Measurements from ENCODE around the gene CEP83. TPM values are rescaled to one million over a fixed set of nuclear protein-coding genes. Genes with fewer than 3 reads are reported as not detected.

Gene CEP83
- total RNA-seq = 23.6 TPM

DNA sequence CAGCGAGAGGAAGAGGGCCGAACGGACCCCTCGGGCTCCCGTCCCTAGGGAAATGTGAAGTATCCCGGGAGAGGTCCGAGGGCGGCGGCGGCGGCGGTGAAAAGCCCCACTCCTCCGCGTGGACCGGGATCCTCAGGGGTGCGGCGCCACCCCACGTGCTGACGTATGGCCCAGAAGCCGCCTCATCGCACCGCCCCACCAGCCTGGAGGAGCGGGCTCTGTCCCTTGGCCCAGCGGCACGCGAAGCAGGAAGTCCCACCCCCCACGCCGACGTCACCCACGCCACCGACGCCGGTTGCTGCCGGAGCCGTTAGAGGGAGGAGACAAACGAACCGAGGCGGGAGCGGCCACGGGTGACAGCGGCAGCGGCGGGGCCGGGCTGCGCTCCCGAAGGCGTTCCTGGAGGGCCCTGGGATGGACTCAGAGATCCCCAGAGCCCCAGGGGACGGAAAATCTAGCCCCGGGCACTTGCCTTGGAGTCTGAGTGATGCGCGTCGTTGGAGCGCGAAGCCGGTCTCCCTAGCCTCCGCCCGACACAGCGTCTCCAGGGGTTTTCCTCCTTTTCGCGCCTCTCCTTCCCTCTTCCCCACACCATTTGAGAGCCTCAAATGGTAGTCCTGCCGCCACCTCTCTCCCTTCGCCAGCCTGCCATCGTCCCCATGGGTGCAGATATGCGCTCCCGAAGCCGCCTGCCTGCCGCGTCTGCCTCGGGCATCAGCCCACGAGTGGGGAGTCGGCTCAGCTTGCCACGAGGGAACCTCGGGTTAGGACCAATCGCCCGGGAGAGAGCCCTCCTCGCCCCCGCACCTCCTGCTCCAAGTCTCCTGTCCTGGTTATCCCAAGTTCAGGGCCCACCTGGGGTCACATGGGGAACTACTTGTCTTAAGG lies at the start of gene CEP83:
TSS of gene CEP83 (minus strand) at position 140 of the 888 bp plus-strand sequence. CDS start 47,377 bp downstream, outside the sequence.
- Histone ChIP-seq H3K4me3 (peak within 1 kb of the TSS; percentile 74 to 97), H3K27ac (peak within 1 kb of the TSS; percentile 83 to 92), H3K9me3 (no peaks in the 10 kb centered on the region), H3K36me3 (no peaks in the 10 kb centered on the region), H3K4me1 (peaks cover 0 to 14% of the 10 kb centered on the region in 2 donors), H3K27me3 (no peaks in the 10 kb centered on the region)
- intact Hi-C loops (cut with DNase I) = loop anchor here (5.0 to 10.0 kb wide), 2 partner anchors 198 to 885 kb away; partner anchors contain the start of gene SOCS2
- TF ChIP-seq CTCF (IDR thresholded peaks at IDR 0.05) = no peak
- DNase-seq (ENCODE audit: low spot score in 2 of 2) = peak; percentile 87 to 97

DNA sequence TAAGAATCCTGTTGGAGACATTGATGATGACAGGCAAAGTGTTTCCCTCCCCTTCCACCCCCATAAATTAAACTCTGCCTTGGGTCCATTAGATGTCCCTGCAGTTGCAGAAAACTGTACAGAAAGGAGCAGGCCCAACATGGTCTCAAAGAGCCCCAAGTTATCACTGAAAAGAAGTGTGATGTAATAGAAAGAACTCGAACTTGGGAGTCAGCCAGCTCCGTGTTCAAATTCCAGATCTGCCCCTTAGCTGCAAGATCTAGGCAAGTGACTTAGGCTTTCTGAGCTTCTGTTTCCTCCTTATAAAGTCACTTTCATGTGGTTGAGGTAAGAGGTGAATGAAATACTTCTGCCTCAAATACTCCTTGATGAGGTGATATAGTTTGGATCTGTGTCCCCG lies 49.6 kb upstream of the CEP83 start:
- no peak for DNase-seq (ENCODE audit: low spot score in 2 of 2)
- H3K36me3 ChIP-seq = no peaks in the 10 kb centered on the region
- no peak for TF ChIP-seq CTCF (IDR thresholded peaks at IDR 0.05)
- no peaks in the 10 kb centered on the region for H3K9me3 ChIP-seq
- no peak overlapping the region for H3K27ac ChIP-seq
- H3K4me3 ChIP-seq = no peak overlapping the region
- H3K4me1 ChIP-seq = no peaks in the 10 kb centered on the region
- H3K27me3 ChIP-seq = no peaks in the 10 kb centered on the region
- intact Hi-C loops (cut with DNase I) = no loop called here

- Histone ChIP-seq H3K4me3 (no peak overlapping the region), H3K9me3 (peaks cover 0 to 3% of the 10 kb centered on the region in 2 donors), H3K27ac (no peak overlapping the region), H3K27me3 (no peaks in the 10 kb centered on the region), H3K4me1 (no peaks in the 10 kb centered on the region), H3K36me3 (no peaks in the 10 kb centered on the region)
- TF ChIP-seq CTCF (IDR thresholded peaks at IDR 0.05) = no peak
- no peak for DNase-seq (ENCODE audit: low spot score in 2 of 2)
- intact Hi-C loops (cut with DNase I) = no loop called here
Observed at GRCh38 chr12:94507455-94507854, 47.8 kb upstream of the CEP83 start.

GRCh38 chr12:94504386-94504785 lies 44.7 kb upstream of the CEP83 start:
- no peaks in the 10 kb centered on the region for H3K36me3 ChIP-seq
- peaks cover 0 to 8% of the 10 kb centered on the region in 2 donors for H3K9me3 ChIP-seq
- H3K4me3 ChIP-seq = no peak overlapping the region
- no peak overlapping the region for H3K27ac ChIP-seq
- TF ChIP-seq CTCF (IDR thresholded peaks at IDR 0.05) = no peak
- H3K4me1 ChIP-seq = no peaks in the 10 kb centered on the region
- intact Hi-C loops (cut with DNase I) = no loop called here
- H3K27me3 ChIP-seq = no peaks in the 10 kb centered on the region
- DNase-seq (ENCODE audit: low spot score in 2 of 2) = no peak

- TF ChIP-seq CTCF (IDR thresholded peaks at IDR 0.05) = no peak
Observed at GRCh38 chr12:94503619-94504018, 44.0 kb upstream of the CEP83 start.

More at GRCh38 chr12:94503619-94504018, 44.0 kb upstream of the CEP83 start:
- H3K4me1 ChIP-seq = no peaks in the 10 kb centered on the region
- no peak overlapping the region for H3K4me3 ChIP-seq
- H3K27ac ChIP-seq = no peak overlapping the region
- H3K9me3 ChIP-seq = peaks cover 0 to 8% of the 10 kb centered on the region in 2 donors
- intact Hi-C loops (cut with DNase I) = no loop called here
- DNase-seq (ENCODE audit: low spot score in 2 of 2) = no peak
- H3K27me3 ChIP-seq = no peaks in the 10 kb centered on the region
- no peaks in the 10 kb centered on the region for H3K36me3 ChIP-seq

All from ascending aorta (tissue), 2 donors.